ENCODE data around the gene TAL1. TPM values are rescaled to one million over a fixed set of nuclear protein-coding genes. Genes with fewer than 3 reads are reported as not detected.

TAL1 gene
- total and polyA plus RNA-seq, 10 of the 15 experiments (the other 5 are each of a cell fraction or from before 2014, with no cell fraction given), result 0.05 TPM; not detected in 9

GRCh38 chr1:47238935-47239592, 7.0 kb upstream of the TAL1 start (continued):
- TF ChIP-seq ZBTB11 (CRISPR knock-in tag; IDR thresholded peaks at IDR 0.05) (no peak), GATAD2B (conservative IDR thresholded peaks at IDR 0.05; ENCODE audit: low read depth) (no peak), SREBF2 (IDR thresholded peaks at IDR 0.05; ENCODE audit: low read length) (no peak), HDGF (IDR thresholded peaks at IDR 0.05) (no peak), SMARCA5 (IDR thresholded peaks at IDR 0.05) (no peak), IRF3 (IDR thresholded peaks at IDR 0.05) (no peak), PRDM15 (CRISPR knock-in tag; IDR thresholded peaks at IDR 0.05) (no peak), MLLT1 (IDR thresholded peaks at IDR 0.05) (no peak), ZNF592 (IDR thresholded peaks at IDR 0.05) (no peak), NR2C2 (IDR thresholded peaks at IDR 0.05; ENCODE audit: borderline replicate concordance, control insufficient read depth, insufficient read length, low read depth) (no peak), MAX (IDR thresholded peaks at IDR 0.05; ENCODE audit: low read depth, low read length) (no peak)

Data from GM12878 (cell line).